ENCODE data around the gene EMP1. TPM values are rescaled to one million over a fixed set of nuclear protein-coding genes. Genes with fewer than 3 reads are reported as not detected.
"Not testable (repeated sequence)": the region's sequence is repeated elsewhere in the genome, so short reads cannot be mapped to it uniquely, and the experiment has no call there.

The EMP1 gene
- total and polyA plus RNA-seq, 4 donors: 67.5 to 348 (median 167) TPM

DNA sequence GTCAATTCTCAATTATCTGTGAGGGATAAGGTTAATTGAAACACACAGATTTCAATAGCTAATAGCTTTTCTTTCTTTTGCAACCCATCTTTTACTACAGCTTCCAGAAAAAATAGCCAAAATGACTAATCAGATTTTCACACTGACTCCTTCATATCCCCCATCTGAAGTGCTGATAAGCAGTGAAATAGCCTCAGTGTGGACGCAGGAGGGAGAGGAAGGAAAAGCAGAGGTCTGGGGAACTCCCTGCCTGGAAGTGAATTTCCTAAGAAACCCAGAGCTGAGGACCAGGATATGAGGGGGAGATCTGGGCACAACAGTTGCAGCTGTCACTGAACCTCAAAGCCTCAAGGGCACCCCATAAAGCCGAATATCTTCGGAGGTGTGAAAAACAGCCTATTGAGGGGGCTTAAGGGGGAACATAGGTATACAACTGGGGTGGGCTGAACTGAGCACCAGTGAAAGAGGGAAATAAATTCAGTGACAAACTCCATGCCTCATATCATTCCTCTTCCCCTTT, 60.9 kb downstream of the EMP1 start:
- TF ChIP-seq, protein P1, sequence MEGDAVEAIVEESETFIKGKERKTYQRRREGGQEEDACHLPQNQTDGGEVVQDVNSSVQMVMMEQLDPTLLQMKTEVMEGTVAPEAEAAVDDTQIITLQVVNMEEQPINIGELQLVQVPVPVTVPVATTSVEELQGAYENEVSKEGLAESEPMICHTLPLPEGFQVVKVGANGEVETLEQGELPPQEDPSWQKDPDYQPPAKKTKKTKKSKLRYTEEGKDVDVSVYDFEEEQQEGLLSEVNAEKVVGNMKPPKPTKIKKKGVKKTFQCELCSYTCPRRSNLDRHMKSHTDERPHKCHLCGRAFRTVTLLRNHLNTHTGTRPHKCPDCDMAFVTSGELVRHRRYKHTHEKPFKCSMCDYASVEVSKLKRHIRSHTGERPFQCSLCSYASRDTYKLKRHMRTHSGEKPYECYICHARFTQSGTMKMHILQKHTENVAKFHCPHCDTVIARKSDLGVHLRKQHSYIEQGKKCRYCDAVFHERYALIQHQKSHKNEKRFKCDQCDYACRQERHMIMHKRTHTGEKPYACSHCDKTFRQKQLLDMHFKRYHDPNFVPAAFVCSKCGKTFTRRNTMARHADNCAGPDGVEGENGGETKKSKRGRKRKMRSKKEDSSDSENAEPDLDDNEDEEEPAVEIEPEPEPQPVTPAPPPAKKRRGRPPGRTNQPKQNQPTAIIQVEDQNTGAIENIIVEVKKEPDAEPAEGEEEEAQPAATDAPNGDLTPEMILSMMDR (IDR thresholded peaks at IDR 0.05; ENCODE audit: control extremely low read depth, extremely low read depth): no peak
- peak in 2 of 3 donors; percentile 18 to 21 for DNase-seq
- Histone ChIP-seq H3K4me3 (no peak overlapping the region), H3K27ac (ENCODE audit: low read depth in 1 of 2, low read length in 1 of 2) (no peak overlapping the region), H3K9ac (ENCODE audit: insufficient read depth in 1 of 2, low read length in 2 of 2) (no peak overlapping the region), H3K27me3 (ENCODE audit: control insufficient read depth in 3 of 3, insufficient read depth in 3 of 3, low read length in 2 of 3) (no peaks in the 10 kb centered on the region), H3K36me3 (ENCODE audit: control insufficient read depth in 4 of 4, insufficient read depth in 4 of 4, low read length in 4 of 4) (no peaks in the 10 kb centered on the region), H3K9me3 (ENCODE audit: control insufficient read depth in 4 of 4, insufficient read depth in 3 of 4, low read length in 3 of 4) (no peaks in the 10 kb centered on the region), H3K4me1 (ENCODE audit: control insufficient read depth in 5 of 5, insufficient read depth in 5 of 5, low read length in 5 of 5) (peaks cover 0 to 31% (median 7%) of the 10 kb centered on the region in 5 donors)
- no peak for ATAC-seq (ENCODE audit: insufficient read depth, low FRiP score)
- 44% methylated on average over 3 of the region's 3 CpGs for WGBS, 2 donors

GRCh38 chr12:13258197-13258596, 61.7 kb downstream of the EMP1 start:
- peaks cover 0 to 31% (median 7%) of the 10 kb centered on the region in 5 donors for H3K4me1 ChIP-seq (ENCODE audit: control insufficient read depth in 5 of 5, insufficient read depth in 5 of 5, low read length in 5 of 5)
- H3K9me3 ChIP-seq (ENCODE audit: control insufficient read depth in 4 of 4, insufficient read depth in 3 of 4, low read length in 3 of 4): no peaks in the 10 kb centered on the region
- no peak overlapping the region for H3K9ac ChIP-seq (ENCODE audit: insufficient read depth in 1 of 2, low read length in 2 of 2)
- WGBS, 2 donors: 65 to 67% methylated on average over 3 of the region's 3 CpGs
- no peaks in the 10 kb centered on the region for H3K36me3 ChIP-seq (ENCODE audit: control insufficient read depth in 4 of 4, insufficient read depth in 4 of 4, low read length in 4 of 4)
- no peaks in the 10 kb centered on the region for H3K27me3 ChIP-seq (ENCODE audit: control insufficient read depth in 3 of 3, insufficient read depth in 3 of 3, low read length in 2 of 3)
- H3K4me3 ChIP-seq: no peak overlapping the region
- DNase-seq (peak; percentile 75 to 88 (median 84)), ATAC-seq (ENCODE audit: insufficient read depth, low FRiP score) (no peak)
- no peak overlapping the region for H3K27ac ChIP-seq (ENCODE audit: low read depth in 1 of 2, low read length in 1 of 2)
- TF ChIP-seq, protein P1 (IDR thresholded peaks at IDR 0.05; ENCODE audit: control extremely low read depth, extremely low read depth): no peak

GRCh38 chr12:13258717-13259119, 62.2 kb downstream of the EMP1 start:
- TF ChIP-seq, protein P1 (IDR thresholded peaks at IDR 0.05; ENCODE audit: control extremely low read depth, extremely low read depth): no peak
- no peaks in the 10 kb centered on the region for H3K36me3 ChIP-seq (ENCODE audit: control insufficient read depth in 4 of 4, insufficient read depth in 4 of 4, low read length in 4 of 4)
- H3K27me3 ChIP-seq (ENCODE audit: control insufficient read depth in 3 of 3, insufficient read depth in 3 of 3, low read length in 2 of 3): no peaks in the 10 kb centered on the region
- no peak for ATAC-seq (ENCODE audit: insufficient read depth, low FRiP score)
- peak in 1 of 3 donors; percentile 2 for DNase-seq
- H3K4me1 ChIP-seq (ENCODE audit: control insufficient read depth in 5 of 5, insufficient read depth in 5 of 5, low read length in 5 of 5): peaks cover 0 to 31% (median 7%) of the 10 kb centered on the region in 5 donors
- no peak overlapping the region for H3K9ac ChIP-seq (ENCODE audit: insufficient read depth in 1 of 2, low read length in 2 of 2)
- H3K27ac ChIP-seq (ENCODE audit: low read depth in 1 of 2, low read length in 1 of 2): no peak overlapping the region
- WGBS, 2 donors: 52 to 88% methylated on average over 3 of the region's 3 CpGs
- H3K4me3 ChIP-seq: no peak overlapping the region
- no peaks in the 10 kb centered on the region for H3K9me3 ChIP-seq (ENCODE audit: control insufficient read depth in 4 of 4, insufficient read depth in 3 of 4, low read length in 3 of 4)

- H3K27ac ChIP-seq (ENCODE audit: low read depth in 1 of 2, low read length in 1 of 2); H3K36me3 ChIP-seq (ENCODE audit: control insufficient read depth in 4 of 4, insufficient read depth in 4 of 4, low read length in 4 of 4); H3K9me3 ChIP-seq (ENCODE audit: control insufficient read depth in 4 of 4, insufficient read depth in 3 of 4, low read length in 3 of 4); H3K9ac ChIP-seq (ENCODE audit: insufficient read depth in 1 of 2, low read length in 2 of 2); H3K27me3 ChIP-seq (ENCODE audit: control insufficient read depth in 3 of 3, insufficient read depth in 3 of 3, low read length in 2 of 3); DNase-seq; ATAC-seq (ENCODE audit: insufficient read depth, low FRiP score); H3K4me3 ChIP-seq: not testable (repeated sequence)
- peaks cover 0 to 31% (median 7%) of the 10 kb centered on the region in 5 donors for H3K4me1 ChIP-seq (ENCODE audit: control insufficient read depth in 5 of 5, insufficient read depth in 5 of 5, low read length in 5 of 5)
- 95% methylated on average over 7 of the region's 7 CpGs for WGBS, 2 donors
Observed at GRCh38 chr12:13259625-13260024, 63.1 kb downstream of the EMP1 start.

- H3K4me3 ChIP-seq; H3K9ac ChIP-seq (ENCODE audit: insufficient read depth in 1 of 2, low read length in 2 of 2); H3K9me3 ChIP-seq (ENCODE audit: control insufficient read depth in 4 of 4, insufficient read depth in 3 of 4, low read length in 3 of 4); H3K27me3 ChIP-seq (ENCODE audit: control insufficient read depth in 3 of 3, insufficient read depth in 3 of 3, low read length in 2 of 3); H3K27ac ChIP-seq (ENCODE audit: low read depth in 1 of 2, low read length in 1 of 2); ATAC-seq (ENCODE audit: insufficient read depth, low FRiP score); H3K4me1 ChIP-seq (ENCODE audit: control insufficient read depth in 5 of 5, insufficient read depth in 5 of 5, low read length in 5 of 5); H3K36me3 ChIP-seq (ENCODE audit: control insufficient read depth in 4 of 4, insufficient read depth in 4 of 4, low read length in 4 of 4); DNase-seq: not testable (repeated sequence)
- 80 to 83% methylated on average over 3 of the region's 3 CpGs for WGBS, 2 donors
Observed at GRCh38 chr12:13267826-13268225, 71.3 kb downstream of the EMP1 start.
